ENCODE data around the gene KLF11.
"Not testable (repeated sequence)": the region's sequence is repeated elsewhere in the genome, so short reads cannot be mapped to it uniquely, and the experiment has no call there.

KLF11 gene

GRCh38 chr2:10028407-10028987 lies 14.9 kb upstream of the KLF11 start:
- no peak for DNase-seq (ENCODE audit: low read depth)
- H3K4me3 ChIP-seq (ENCODE audit: control insufficient read depth, low read depth, low read length) = no peak overlapping the region
- peak; percentile 12 for TF ChIP-seq CTCF (IDR thresholded peaks at IDR 0.05; ENCODE audit: control insufficient read depth, insufficient read depth, low read depth, low read length, missing control alignments)

- H3K4me3 ChIP-seq (ENCODE audit: control insufficient read depth, low read depth, low read length) = no peak overlapping the region
- TF ChIP-seq CTCF (IDR thresholded peaks at IDR 0.05; ENCODE audit: control insufficient read depth, insufficient read depth, low read depth, low read length, missing control alignments) = no peak
- no peak for DNase-seq (ENCODE audit: low read depth)
These were observed 14.1 kb upstream of the KLF11 start for GRCh38 chr2:10028988-10029874.

- no peak overlapping the region for H3K4me3 ChIP-seq (ENCODE audit: control insufficient read depth, low read depth, low read length)
- no peak for TF ChIP-seq CTCF (IDR thresholded peaks at IDR 0.05; ENCODE audit: control insufficient read depth, insufficient read depth, low read depth, low read length, missing control alignments)
These were observed 13.5 kb upstream of the KLF11 start for GRCh38 chr2:10029875-10030223.

GRCh38 chr2:10030311-10030736 lies 13.0 kb upstream of the KLF11 start:
- no peak for TF ChIP-seq CTCF (IDR thresholded peaks at IDR 0.05; ENCODE audit: control insufficient read depth, insufficient read depth, low read depth, low read length, missing control alignments)
- no peak for DNase-seq (ENCODE audit: low read depth)
- H3K4me3 ChIP-seq (ENCODE audit: control insufficient read depth, low read depth, low read length) = no peak overlapping the region

More at GRCh38 chr2:10029875-10030223, 13.5 kb upstream of the KLF11 start:
- no peak for DNase-seq (ENCODE audit: low read depth)

GRCh38 chr2:10030798-10031197 lies 12.6 kb upstream of the KLF11 start:
- not testable (repeated sequence) for H3K4me3 ChIP-seq (ENCODE audit: control insufficient read depth, low read depth, low read length); DNase-seq (ENCODE audit: low read depth)

GRCh38 chr2:10031886-10032745 lies 11.2 kb upstream of the KLF11 start:
- H3K4me3 ChIP-seq (ENCODE audit: control insufficient read depth, low read depth, low read length) = no peak overlapping the region
- DNase-seq (ENCODE audit: low read depth) = no peak
- no peak for TF ChIP-seq CTCF (IDR thresholded peaks at IDR 0.05; ENCODE audit: control insufficient read depth, insufficient read depth, low read depth, low read length, missing control alignments)
